Right atrium auricular region (tissue), 2 donors: ENCODE measurements around the gene UNC5CL. TPM values are rescaled to one million over a fixed set of nuclear protein-coding genes. Genes with fewer than 3 reads are reported as not detected.

Experiments used
- DNase-seq: peaks from one replicate; pipeline ENCODE4 v3.0.0-alpha.2; 2019; ENCODE audit warnings: low spot score
- H3K27ac ChIP-seq, 2 donors: fragments of 200-600 bp; sonication (generic); 1 replicate in 1 of 2; 2 replicates in 1 of 2; pipeline ENCODE4 v1.5.1; 2016 to 2019
- H3K27me3 ChIP-seq, 2 donors: fragments of 200-600 bp; sonication (generic); one replicate each; pipeline versions ENCODE4 v1.5.1 to v1.6.0; 2017 to 2019
- H3K36me3 ChIP-seq: fragments of 200-600 bp; sonication (generic); one replicate; pipeline ENCODE4 v1.5.1; 2016
- H3K4me1 ChIP-seq, 2 donors: fragments of 200-600 bp; sonication (generic); one replicate each; pipeline versions ENCODE4 v1.5.1 to v1.6.0; 2017 to 2019
- H3K4me3 ChIP-seq, 2 donors: fragments of 200-600 bp; sonication (generic); 1 replicate in 1 of 2; 2 replicates in 1 of 2; pipeline ENCODE4 v1.5.1; 2017 to 2019; ENCODE audit warnings: mild to moderate bottlenecking in 1 of 2, moderate library complexity in 1 of 2
- H3K9me3 ChIP-seq, 2 donors: fragments of 200-600 bp; sonication (generic); one replicate each; pipeline ENCODE4 v1.5.1; 2019
- total RNA-seq, 2 donors: library from RNA; depleted of rRNA; stranded (reverse); fragments of >200 nt; gene quantifications; one replicate each; pipeline ENCODE4 v1.1.0, GENCODE V29; 2016
- TF ChIP-seq, protein P1 (sequence below), 2 donors: fragments of 200-600 bp; sonication (generic); IDR thresholded peaks; one replicate each; pipeline ENCODE4 v1.5.1; 2019; ENCODE audit warnings: antibody characterized with exemption in 2 of 2

Gene UNC5CL
- total RNA-seq, 2 donors from 2014 or later = 0.43 to 0.96 TPM

DNA sequence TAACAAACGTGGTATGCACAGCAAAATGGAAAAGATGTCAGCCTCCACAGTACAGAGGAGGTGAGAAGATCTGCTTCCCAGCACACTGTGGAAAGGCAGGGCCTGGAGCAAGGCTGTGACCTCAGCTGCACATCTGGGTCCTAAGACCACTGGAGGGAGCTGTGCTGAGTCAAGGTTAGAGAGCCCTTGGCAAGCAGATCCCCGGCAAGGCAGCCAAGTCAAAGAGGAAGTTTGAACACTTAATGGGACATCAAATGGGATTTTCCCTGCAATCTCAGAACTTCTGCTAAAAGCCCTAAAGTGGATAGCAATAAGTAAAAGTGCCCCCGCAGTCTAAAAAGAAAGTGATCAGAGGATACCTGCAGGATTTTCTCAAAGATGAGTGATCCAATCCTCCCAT lies 39.5 kb downstream of the UNC5CL start:
- peak; percentile 71 for DNase-seq
- H3K27me3 ChIP-seq = no peaks in the 10 kb centered on the region
- TF ChIP-seq, protein P1, sequence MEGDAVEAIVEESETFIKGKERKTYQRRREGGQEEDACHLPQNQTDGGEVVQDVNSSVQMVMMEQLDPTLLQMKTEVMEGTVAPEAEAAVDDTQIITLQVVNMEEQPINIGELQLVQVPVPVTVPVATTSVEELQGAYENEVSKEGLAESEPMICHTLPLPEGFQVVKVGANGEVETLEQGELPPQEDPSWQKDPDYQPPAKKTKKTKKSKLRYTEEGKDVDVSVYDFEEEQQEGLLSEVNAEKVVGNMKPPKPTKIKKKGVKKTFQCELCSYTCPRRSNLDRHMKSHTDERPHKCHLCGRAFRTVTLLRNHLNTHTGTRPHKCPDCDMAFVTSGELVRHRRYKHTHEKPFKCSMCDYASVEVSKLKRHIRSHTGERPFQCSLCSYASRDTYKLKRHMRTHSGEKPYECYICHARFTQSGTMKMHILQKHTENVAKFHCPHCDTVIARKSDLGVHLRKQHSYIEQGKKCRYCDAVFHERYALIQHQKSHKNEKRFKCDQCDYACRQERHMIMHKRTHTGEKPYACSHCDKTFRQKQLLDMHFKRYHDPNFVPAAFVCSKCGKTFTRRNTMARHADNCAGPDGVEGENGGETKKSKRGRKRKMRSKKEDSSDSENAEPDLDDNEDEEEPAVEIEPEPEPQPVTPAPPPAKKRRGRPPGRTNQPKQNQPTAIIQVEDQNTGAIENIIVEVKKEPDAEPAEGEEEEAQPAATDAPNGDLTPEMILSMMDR (IDR thresholded peaks at IDR 0.05) = peak in 1 of 2 donors; percentile 53
- H3K4me3 ChIP-seq = no peak overlapping the region
- peaks cover 0 to 24% of the 10 kb centered on the region in 2 donors for H3K4me1 ChIP-seq
- no peaks in the 10 kb centered on the region for H3K36me3 ChIP-seq
- H3K9me3 ChIP-seq = no peaks in the 10 kb centered on the region
- H3K27ac ChIP-seq = peak overlapping the region in 1 of 2 donors; percentile 3

- no peaks in the 10 kb centered on the region for H3K36me3 ChIP-seq
- H3K9me3 ChIP-seq = no peaks in the 10 kb centered on the region
- TF ChIP-seq, protein P1 (IDR thresholded peaks at IDR 0.05) = no peak
- no peaks in the 10 kb centered on the region for H3K27me3 ChIP-seq
- peak; percentile 7 for DNase-seq
- no peak overlapping the region for H3K4me3 ChIP-seq
- peak overlapping the region; percentile 46 to 52 for H3K27ac ChIP-seq
- H3K4me1 ChIP-seq = peaks cover 0 to 24% of the 10 kb centered on the region in 2 donors
Measured at GRCh38 chr6:40998661-40999060, 40.4 kb downstream of the UNC5CL start.

DNA sequence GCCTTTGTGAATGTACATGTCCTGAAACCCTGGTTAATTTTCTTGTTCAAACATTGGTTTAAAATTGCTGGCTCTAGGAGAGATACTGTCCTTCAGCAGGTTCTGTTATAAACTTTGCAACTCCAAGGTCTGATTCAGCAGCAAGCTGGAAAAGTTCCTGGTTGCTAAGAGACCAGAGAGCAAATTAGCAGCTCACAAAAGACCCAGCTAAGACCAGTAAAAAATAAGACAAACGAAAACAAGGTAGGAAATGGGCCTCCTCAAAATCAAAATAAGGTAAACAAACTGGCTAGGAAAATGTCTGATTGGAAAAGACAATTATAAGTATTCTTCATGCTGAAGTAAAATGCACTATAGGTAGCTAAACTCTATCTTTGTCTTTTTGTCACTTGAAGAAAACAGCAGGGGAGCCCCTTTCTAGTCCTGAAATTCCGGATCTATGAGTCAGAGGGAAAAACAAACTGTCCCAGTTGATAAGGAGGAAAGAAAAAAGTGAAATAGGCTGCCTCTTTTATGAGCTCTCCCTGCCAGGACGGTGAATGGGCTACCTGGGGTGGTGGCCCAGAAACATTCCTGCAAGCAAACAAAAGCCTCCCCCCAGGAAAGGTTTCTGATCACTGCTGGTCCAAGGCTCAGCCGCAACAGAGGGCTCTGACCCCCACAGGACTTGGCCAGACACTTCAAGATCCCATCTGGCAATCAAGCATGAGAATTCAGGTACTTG lies 41.6 kb downstream of the UNC5CL start:
- Histone ChIP-seq H3K4me1 (peaks cover 0 to 24% of the 10 kb centered on the region in 2 donors), H3K36me3 (no peaks in the 10 kb centered on the region), H3K9me3 (no peaks in the 10 kb centered on the region), H3K4me3 (peak overlapping the region in 1 of 2 donors; percentile 2), H3K27ac (peak overlapping the region; percentile 46 to 52), H3K27me3 (no peaks in the 10 kb centered on the region)
- peak; percentile 56 for DNase-seq
- TF ChIP-seq, protein P1 (IDR thresholded peaks at IDR 0.05) = no peak

DNA sequence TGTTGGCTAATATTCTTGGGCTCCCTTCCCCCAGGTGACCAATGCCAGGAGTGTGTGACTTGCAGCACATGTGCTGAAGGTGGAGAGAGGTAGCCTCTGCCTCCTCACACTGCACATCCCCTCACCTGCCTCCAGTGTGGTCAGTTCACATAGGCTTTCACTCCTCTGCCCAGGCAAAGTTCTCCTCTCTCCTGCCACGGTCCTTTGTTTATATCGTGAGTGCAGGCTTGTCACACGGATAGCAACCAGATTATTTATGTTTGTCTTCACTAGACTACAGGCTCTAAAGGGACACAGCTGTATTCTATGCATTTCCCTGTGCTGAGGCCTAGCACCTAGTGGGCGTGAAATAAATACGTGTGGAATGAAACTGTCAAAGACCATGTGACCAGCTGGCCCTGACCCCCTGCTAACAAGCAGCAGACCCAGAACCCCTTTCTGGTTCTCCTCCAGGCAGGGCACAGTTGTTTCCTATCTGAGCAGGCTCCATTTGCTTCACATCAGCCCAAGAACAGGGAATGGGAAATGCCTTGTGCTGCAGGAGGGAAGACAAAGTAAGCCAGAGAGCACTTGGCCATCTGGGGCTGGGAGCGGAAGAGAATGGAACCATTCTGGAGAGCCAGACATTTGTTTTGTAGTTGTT lies 42.3 kb downstream of the UNC5CL start:
- no peaks in the 10 kb centered on the region for H3K36me3 ChIP-seq
- no peaks in the 10 kb centered on the region for H3K27me3 ChIP-seq
- H3K27ac ChIP-seq = peak overlapping the region; percentile 46 to 52
- TF ChIP-seq, protein P1 (IDR thresholded peaks at IDR 0.05) = no peak
- no peaks in the 10 kb centered on the region for H3K9me3 ChIP-seq
- DNase-seq = peak; percentile 52
- H3K4me1 ChIP-seq = peaks cover 0 to 24% of the 10 kb centered on the region in 2 donors
- H3K4me3 ChIP-seq = no peak overlapping the region

DNA sequence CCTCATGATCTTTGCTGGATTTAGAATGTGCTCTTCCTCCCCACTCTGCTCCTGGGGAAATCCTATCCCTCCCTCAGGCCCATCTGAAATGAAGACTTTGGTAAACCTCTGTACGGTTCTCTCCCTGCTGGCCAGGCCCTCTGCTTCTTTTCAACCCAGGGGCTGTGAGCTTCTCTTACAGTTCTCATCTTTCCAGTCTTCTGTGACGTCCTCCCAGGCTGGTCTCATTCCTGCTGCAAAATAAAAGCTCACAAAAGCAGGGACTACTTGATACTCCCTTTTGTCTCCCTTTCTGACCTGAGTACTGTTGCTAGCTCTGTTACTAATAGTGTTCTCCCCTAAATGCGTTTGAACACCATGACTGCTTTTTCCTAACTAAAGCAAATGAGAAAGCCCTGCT lies 46.3 kb downstream of the UNC5CL start:
- H3K27me3 ChIP-seq = no peaks in the 10 kb centered on the region
- H3K36me3 ChIP-seq = no peaks in the 10 kb centered on the region
- peaks cover 0 to 16% of the 10 kb centered on the region in 2 donors for H3K4me1 ChIP-seq
- no peaks in the 10 kb centered on the region for H3K9me3 ChIP-seq
- TF ChIP-seq, protein P1 (IDR thresholded peaks at IDR 0.05) = no peak
- peak; percentile 18 for DNase-seq
- H3K4me3 ChIP-seq = no peak overlapping the region
- no peak overlapping the region for H3K27ac ChIP-seq
